ENCODE measurements around the gene ATG7.
"Not testable (repeated sequence)": the region's sequence is repeated elsewhere in the genome, so short reads cannot be mapped to it uniquely, and the experiment has no call there.

Gene ATG7

DNA sequence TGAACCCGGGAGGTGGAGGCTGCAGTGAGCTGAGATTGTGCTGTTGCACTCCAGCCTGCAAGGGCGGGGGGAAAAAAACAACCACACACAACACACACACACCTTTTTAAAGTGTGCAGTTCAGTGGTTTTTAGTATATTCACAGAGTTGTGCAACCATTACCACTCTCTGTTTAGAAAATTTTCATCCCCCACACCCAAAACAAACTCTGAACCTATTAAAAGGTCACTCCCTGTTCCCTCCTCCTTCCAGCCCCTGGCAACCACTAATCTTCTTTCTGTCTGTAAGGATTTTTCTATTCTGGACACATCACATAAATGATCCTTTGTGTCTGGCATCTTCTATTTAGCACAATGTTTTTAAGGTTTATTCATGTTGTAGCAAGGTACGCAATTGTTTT lies 159.1 kb downstream of the ATG7 start:
- no peak for DNase-seq (ENCODE audit: low read depth)

DNA sequence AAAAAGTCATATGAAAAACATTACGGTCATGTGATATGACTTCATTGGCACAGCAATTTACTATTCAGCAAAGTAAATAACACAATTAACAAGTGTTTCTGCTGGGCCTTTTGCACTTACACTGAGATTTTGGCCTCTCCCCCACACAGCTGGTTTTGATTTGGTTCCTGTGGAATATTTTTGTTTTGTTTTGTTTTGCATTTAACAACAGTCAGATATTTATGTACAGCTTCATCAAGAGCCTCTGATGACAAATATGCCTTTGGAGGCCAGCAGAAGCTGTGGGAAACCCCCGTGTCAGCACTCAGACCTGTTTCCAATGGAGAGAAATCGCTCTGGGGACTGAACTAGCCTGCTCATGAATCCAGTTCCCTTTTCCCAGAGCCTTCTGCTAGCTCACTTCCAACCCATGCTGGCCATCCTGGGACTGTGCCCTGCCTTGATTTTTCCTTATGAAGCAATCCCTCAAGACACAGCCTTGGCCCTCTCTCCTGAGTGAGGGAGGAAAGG lies 161.9 kb downstream of the ATG7 start:
- no peak for DNase-seq (ENCODE audit: low read depth)

DNA sequence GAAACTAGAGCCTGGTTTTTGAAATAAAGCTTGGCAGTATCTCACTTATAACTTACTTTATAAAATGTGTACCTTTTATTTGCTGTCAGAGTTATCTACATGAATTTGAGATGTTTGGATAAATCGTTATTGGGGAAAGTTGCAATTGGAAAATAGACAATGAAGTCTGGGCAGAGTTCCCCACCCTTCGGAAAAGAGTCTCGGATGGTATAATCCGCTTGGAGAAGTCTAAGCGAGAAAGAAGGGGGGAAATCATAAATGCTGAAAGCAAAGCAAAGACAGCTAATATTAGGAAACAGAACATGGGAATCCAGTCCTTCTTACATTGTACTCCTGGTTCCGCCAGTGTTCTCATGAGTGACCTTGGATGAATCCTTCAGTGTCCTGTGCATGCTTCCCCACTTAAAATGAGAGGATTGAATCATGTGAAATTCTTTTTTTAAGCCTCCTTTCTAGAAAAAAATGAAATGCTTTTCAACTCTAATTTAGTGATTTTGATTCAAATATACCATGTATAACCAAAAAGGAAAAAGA lies 162.4 kb downstream of the ATG7 start:
- no peak for DNase-seq (ENCODE audit: low read depth)

DNA sequence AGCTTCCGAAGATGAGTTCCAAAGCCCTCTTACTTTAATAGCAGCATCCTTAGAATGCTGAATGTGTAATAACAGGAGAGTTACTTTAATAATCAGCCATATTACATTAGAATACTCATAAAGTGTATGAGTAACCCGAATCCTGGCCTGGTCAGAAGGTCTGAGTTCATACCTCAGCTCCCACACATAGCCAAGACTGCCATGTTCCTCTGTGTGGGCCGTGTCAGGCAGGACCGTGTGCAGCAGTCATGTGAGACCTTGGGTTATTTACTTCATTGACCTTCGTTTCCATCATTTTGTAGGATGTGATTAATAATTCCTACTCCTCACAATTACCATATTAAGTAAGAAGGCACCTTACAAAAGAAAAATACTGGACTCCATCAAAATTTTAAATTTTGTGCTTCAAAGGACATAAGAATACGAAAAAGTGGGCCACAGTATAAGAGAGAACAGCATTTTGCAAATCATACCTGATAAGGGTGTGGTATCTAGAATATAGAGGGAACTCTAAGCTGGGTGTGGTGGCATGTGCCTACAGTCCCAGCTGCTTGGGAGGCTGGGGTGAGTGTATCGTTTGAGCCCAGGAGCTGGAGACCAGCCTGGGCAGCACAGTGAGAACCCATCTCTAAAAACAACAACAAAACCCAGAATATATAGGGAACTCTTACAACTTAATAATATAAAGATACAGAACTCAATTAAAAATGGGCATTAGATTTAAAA lies 163.4 kb downstream of the ATG7 start:
- no peak for DNase-seq (ENCODE audit: low read depth)

DNA sequence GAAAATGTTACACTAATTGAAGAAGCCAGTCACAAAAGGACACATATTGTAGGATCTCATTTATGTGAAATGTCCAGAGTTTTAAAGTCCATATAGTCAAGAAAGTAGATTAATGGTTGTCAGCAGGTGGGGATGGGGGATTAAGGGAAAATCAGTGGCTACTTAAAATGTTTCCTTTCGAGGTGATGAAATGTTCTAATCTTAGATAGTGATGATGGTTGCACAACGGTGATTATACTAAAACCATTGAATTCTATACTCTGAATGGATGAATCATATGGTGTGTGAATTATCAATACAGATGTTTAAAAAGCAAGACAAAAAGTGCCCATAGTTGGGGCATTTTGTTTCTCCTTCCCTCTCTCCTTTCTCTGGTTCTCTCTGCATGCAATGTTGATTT lies 164.6 kb downstream of the ATG7 start:
- no peak for DNase-seq (ENCODE audit: low read depth)

DNA sequence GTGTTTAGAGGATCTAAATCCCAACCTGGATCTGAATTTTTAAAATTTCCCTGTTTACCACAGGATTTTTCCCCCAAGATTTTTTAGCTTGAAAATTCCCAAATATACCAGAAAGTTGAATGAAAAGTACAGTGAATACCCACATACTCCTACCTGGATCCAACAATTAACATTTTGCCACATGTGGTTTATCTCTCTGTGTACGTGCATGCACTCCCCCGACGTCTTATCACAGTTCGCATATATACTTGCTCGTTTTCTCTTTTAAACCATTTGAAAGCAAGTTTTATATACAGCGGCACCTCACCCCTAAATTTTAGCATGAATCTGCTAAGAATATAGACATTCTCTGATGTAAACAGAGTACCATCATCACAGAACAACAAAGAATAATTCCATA lies 165.3 kb downstream of the ATG7 start:
- no peak for DNase-seq (ENCODE audit: low read depth)

DNA sequence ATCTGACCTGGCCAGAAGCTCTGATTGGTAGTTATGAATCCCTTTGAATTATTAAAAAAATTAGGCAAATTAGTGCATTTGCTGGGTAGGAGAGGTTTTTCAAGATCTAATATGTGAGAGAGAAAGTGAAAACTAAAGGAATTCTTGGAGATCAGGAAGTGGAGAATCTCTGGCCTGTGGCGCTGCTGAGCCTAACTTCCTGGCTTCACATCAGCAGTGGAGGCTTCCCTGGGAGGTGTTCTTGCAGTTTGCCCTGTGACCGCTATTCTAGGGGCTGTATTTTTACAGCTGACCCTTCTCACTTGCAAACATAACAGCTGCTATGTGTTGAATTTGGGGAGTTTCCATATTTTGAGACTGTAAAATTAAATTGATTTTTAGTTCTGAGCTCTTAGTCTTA lies 166.4 kb downstream of the ATG7 start:
- DNase-seq (ENCODE audit: low read depth): no peak

DNA sequence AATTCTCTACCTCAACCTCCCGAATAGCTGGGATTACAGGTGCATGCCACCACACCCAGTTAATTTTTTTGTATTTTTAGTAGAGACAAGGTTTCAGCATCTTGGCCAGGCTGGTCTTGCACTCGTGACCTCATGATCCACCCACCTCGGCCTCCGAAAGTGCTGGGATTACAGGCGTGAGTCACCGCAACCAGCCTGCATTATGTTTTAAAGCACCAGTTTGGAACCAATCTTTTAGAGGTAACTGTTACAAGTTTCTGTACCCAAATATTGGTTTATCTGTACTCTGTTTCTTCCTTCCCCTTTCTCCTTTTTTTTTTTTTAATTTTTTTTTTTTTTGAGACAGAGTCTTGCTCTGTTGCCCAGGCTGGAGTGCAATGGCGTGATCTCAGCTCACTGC lies 169.1 kb downstream of the ATG7 start:
- DNase-seq (ENCODE audit: low read depth): not testable (repeated sequence)

DNA sequence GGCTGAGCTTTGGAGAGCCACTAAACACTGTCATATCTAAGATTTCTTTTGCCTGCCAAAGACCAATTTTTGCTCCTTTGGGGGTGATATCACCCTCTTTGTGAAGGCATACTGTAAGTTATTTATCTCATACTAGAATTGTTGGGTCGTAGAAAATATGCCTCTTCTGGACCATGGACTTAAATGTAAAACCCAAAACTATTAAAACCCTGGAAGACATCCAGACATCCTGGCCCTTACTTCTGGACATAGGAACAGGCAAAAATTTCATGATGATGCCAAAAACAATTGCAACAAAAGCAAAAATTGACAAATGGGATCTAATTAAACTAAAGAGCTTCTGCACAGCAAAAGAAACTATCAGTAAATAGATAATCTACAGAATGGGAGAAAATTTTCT lies 172.2 kb downstream of the ATG7 start:
- no peak for DNase-seq (ENCODE audit: low read depth)

DNA sequence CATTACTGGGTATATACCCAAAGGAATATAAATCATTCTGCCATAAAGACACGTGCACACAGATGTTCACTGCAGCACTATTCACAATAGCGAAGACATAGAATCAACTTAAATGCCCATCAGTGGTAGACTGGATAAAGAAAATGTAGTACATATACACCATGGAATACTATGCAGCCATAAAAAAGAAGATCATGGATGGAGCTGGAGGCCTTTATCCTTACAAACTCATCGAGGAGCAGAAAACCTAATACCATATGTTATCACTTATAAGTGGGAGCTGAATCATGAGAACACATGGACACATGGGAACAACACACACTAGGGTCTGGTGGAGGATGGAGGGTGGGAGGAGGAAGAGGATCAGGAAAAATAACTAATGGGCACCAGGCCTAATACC lies 173.0 kb downstream of the ATG7 start:
- not testable (repeated sequence) for DNase-seq (ENCODE audit: low read depth)

DNA sequence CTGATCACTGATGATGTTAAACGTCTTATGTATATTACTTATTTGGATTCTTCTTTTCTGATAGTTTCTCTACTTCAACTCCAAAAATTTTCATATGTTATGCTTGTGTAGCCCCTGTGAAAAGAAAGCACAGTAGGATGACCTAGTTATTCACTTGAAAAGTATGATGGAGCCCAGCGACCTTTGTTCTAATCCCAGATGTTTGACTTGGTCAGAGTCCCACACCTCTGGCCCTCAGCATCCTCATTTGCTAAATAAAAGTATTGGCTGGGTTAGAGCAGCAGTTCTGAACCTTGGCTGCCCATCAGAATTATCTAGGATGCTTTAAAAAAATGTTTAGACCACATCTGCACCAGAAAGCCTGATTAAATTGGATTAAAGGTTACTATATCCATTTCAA lies 173.7 kb downstream of the ATG7 start:
- no peak for DNase-seq (ENCODE audit: low read depth)

DNA sequence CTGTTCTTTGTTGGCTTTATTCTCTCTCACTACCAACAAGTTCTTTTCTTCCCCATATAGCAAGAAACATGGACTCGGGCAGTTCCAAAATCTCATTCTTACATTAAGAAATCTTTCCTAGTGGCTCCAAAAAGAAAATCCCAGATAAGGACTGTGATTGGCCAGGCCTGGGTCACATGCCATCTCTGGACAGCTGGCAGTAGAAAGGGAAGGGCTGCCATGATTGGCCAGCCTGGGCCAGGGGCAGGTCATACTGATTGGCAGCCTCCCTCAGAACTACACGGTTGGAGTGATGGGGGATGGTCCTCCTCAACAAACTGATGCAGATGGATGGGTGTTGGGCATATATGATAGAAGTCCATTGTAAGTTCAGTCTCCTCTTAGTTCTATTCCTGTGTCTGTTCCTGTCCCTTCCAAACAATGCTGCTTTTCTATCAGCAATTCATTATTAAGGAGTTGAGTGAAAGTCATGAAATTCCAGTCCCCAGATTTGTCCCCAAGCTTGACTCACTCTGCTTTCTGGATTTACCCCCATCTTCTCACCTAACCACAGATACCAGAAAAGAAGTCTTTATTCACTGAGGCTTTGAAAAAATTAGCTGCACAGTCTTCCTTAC lies 175.5 kb downstream of the ATG7 start:
- DNase-seq (ENCODE audit: low read depth): no peak

DNA sequence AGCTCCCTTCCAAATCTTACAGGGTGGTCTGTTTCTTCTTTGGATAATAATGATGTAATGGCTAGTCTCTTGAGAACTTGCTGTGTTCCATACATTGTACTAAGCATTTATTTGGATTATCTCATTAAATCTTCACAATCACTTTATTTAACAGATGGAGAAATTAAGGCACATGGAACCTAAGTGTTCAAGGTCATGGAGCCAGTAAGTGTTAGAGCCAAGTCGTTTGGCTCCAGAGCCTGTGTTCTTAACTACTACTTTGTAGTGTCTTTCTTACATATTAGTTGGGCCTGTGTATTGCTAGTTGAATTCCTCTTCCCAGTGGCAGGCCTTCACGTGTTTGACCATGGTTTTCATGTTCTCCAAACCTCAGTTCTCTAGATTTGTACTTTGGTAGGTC lies 177.8 kb downstream of the ATG7 start:
- no peak for DNase-seq (ENCODE audit: low read depth)

DNA sequence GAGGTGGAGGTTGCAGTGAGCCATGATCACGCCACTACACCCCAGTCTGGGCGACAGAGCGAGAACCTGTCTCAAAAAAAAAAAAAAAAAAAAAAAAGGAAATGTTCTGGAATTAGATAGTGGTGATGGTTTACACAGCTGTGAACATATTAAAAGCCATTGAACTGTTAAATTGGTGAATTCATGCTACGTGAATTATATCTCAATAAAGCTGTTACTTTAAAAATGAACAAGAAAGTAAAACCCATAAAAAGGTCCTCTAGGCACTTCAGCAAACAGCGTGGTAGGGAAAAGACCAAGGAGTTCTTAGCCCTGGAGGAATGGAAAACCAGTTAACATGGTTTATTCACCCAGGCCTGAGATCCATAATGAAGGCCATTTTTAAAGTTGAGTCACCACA lies 180.1 kb downstream of the ATG7 start:
- no peak for DNase-seq (ENCODE audit: low read depth)

DNA sequence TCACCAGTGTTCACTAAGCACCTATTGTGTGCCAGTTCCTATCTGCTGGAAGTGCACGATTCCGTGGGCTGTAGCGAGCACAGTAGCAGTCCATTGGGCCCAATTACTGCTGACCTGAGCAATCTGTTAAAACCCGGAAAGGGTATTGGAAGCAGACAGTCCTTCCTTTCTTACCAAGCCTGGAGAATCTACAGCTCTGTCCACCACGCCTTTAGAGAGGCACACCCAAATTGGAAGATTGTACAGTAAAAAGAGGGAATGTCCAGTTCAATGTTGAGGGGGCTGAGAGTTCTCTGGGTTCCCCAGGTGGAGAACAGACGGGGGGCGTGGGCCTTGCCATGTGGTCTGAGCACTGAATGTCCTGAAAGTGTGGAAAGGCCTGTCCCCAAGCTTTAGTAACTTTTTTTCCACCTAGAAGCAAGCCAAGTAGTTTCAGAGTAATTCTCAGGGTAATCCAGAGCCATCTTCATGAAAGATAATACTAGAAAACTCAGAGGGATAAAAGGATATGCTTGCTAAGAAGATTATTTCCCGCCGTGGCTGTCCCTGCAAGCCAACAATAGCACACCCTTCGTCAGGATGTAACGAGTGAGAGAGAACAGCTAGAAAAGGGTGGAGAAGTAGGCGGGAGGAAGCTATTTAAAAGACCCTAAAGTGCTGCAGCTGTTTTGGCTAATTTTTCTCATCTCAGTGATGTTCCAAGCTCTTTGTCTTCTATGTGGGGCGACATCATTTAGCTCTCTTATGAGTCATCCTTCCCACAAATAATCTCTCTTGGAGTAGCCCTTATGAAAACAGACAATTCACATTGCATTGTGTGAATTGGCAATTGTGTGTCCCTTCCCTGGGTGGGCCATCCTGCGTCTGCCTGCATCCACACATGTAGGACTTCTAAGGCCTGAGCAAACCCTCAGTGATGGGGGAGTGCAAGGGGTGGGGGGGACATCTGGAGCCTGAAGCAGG lies 181.0 kb downstream of the ATG7 start:
- no peak for DNase-seq (ENCODE audit: low read depth)

DNA sequence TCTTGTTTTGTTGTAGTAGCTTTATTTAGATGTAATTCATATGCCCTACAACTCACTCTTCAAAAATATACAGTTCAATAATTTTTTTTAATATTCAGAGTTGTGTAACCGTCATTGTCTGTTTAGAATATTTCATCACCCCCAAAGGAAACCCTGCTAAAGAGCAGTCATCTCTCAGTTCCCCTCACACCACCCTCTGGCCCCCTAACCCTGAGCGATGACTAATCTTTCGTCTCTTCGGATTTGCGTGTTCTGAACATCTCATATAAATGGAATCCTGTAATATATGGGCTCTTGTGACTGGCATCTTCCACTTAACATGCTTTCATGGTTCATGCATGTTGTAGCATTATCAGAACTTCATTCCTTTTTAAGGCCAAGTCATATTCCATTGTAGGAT lies 183.8 kb downstream of the ATG7 start:
- DNase-seq (ENCODE audit: low read depth): no peak

DNA sequence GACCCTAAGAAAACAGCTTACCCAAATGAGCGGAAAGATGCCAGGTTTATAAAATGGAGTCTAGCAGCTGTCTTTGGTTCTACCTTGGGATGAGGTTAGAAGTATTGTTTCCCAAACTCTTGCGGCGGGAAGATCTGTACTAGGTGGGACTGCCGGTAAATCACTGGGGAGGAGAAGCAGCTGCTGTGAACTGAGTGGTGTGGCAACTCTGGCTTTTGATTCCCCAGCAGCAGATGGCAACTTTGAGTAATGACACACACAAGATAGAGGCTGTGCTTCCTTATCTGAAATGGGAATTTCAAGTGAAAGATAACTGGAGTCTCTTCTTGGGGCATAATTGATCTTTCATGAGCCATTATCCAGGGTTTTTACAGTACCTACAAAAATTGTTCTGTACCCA lies 184.9 kb downstream of the ATG7 start:
- DNase-seq (ENCODE audit: low read depth): no peak

DNA sequence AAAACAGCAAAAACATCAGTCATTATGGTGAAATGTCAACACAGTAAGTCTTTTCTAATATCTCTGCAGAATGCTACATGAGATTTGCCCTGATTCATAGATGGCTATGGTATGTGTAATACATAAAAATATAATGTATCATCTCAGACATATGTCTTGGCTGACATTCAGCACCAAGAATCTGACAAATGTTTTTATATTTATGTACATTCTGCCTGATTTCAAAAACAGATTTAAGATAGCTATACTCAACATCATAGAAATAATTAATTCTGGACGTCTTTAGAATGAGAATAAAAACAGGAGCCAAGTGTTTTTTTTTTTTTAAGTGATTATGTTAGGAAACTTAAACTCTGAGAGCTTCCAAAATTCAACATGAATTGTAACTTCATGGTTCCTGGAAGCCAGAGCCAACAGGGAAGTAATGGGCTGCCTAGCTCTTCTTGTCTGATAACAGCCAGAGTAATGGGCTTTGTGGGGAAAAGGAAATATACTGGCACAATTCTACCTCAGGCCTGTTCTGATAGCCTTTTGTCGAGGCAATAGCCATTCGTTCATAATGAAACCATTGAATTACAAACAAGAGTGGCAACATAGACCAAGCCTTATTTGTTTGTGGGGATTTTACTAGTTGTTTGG lies 187.1 kb downstream of the ATG7 start:
- no peak for DNase-seq (ENCODE audit: low read depth)

DNA sequence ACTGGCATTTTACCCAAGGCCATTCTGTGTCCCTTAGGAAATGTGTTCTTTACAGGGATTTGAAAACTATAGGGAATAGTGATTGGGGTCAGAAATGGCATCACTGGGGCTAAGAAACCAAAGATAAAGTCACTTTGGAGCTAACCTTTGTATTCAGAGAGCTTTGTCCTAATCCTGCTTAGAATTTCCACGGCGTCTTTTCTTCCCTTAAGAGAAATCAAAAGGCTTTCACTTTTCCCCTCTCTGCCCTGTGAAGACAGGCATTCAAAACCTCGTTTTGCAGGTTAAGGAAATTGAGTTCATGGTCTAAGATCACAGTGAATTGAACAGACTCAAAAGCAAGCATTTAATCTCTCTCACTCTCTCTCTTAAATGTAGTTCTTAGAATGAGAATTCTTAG lies 189.0 kb downstream of the ATG7 start:
- no peak for DNase-seq (ENCODE audit: low read depth)

DNA sequence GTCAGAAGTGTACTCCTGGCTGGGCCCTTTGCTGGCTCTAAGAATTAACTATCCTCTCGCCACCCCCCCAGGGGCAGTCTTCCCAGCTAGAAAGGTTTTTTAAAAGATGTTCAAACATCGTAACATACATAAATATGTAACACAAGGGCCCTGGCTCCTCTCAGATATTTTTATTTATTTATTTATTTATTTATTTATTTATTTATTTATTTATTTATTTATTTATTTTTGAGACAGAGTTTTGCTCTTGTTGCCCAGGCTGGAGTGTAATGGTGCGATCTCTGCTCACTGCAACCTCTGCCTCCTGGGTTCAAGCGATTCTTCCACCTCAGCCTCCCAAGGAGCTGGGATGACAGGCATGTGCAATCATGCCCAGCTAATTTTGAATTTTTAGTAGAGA lies 190.5 kb downstream of the ATG7 start:
- not testable (repeated sequence) for DNase-seq (ENCODE audit: low read depth)

DNA sequence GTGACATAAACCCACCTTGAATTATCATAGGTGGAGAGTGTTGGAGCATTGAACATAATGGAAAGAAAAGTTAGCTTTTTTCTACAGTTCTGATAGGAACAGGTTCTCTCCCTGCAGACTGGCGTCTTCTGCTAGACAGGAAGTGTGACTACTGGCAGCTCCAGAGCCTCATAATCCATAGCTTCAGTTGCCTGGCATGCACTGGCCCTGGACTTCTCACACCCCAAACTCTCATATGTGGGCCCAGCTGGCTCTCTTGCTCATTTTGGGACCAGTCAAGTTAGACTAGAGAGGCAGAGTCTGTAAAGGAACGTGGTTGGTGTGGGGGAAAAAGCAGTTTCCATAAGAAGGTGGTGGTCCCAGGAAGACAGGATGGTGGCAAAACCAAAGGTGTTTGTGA lies 191.4 kb downstream of the ATG7 start:
- DNase-seq (ENCODE audit: low read depth): no peak

DNA sequence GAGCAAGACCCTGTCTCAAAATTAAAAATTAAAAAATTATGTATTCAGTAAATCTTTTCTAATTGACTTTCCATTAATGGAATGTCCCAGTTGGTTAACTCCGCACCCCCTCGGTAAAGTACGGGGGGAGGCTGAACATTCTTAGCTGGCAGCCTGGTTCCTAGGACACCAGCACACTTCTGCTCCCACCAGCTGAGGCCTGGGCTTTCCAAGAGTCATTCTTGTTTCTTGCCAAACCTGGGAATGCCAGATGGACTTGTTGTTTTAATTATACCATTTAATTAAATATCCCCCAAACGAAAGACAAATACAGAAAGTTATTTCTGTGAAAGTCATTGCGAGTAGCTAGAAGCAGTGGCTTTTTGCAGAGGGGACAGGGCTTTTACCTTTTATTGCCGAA lies 192.2 kb downstream of the ATG7 start:
- no peak for DNase-seq (ENCODE audit: low read depth)

Data from stimulated activated CD8-positive, alpha-beta memory T cell treated with anti-CD3 and anti-CD28 coated beads, Interleukin-15, amount 100 ng/mL, for 24 hours (primary cell).